ENCODE data around the gene GNGT2.

GRCh38 chr17:49235896-49236295 lies 25.5 kb upstream of the GNGT2 start:
- TF ChIP-seq CTCF (IDR thresholded peaks at IDR 0.05; ENCODE audit: poor library complexity, severe bottlenecking): no peak
- TF ChIP-seq REST (IDR thresholded peaks at IDR 0.05; ENCODE audit: borderline replicate concordance): no peak
- TF ChIP-seq POLR2AphosphoS5 (IDR thresholded peaks at IDR 0.05): no peak
- no peak for TF ChIP-seq MXI1 (conservative IDR thresholded peaks at IDR 0.05; ENCODE audit: poor library complexity, severe bottlenecking)
- no peak for TF ChIP-seq SMC3 (conservative IDR thresholded peaks at IDR 0.05; ENCODE audit: poor library complexity)
- TF ChIP-seq EZH2 (IDR thresholded peaks at IDR 0.05; ENCODE audit: borderline replicate concordance, insufficient read depth, low read length, poor library complexity, severe bottlenecking): no peak
- TF ChIP-seq RAD21 (conservative IDR thresholded peaks at IDR 0.05): no peak

Measured in neural cell (in vitro differentiated cells).